ENCODE results near the gene SKP1. TPM values are rescaled to one million over a fixed set of nuclear protein-coding genes. Genes with fewer than 3 reads are reported as not detected.

The SKP1 gene
- total RNA-seq, 1 donor from 2014 or later, result 333 TPM

DNA sequence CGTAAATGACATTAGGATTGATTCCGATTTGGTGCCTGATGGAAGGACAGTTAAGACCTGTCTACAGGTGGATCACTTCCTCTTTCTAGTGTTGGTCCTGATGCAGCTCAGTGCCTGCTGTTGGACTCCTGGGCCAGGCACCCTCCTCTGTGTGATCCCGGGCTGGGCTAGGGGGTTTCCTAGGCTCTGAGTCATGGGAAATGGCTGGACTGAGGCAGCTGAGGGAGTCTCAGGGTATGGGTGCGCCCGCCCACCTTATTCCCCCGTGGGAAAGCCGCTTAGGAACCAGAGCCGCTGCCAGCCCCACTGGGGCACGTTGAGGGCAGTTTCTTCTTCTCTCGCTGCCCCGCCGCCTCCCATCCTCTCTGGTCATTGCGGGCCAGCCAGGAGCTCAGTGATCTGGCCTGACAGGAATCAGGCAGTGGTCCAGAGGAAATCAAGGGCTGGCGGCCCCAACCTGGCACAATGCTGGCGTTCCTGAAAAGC lies 49.3 kb downstream of the SKP1 start:
- Mint-ChIP-seq H3K4me1 (ENCODE audit: unreplicated experiment) (peaks cover 35% of the 10 kb centered on the region), H3K4me3 (ENCODE audit: unreplicated experiment) (no peak overlapping the region), H3K27ac (ENCODE audit: unreplicated experiment) (no peak overlapping the region), H3K36me3 (ENCODE audit: unreplicated experiment) (peaks cover 3% of the 10 kb centered on the region), H3K27me3 (ENCODE audit: unreplicated experiment) (no peaks in the 10 kb centered on the region), H3K9me3 (ENCODE audit: unreplicated experiment) (no peaks in the 10 kb centered on the region)
- TF ChIP-seq, protein P1, sequence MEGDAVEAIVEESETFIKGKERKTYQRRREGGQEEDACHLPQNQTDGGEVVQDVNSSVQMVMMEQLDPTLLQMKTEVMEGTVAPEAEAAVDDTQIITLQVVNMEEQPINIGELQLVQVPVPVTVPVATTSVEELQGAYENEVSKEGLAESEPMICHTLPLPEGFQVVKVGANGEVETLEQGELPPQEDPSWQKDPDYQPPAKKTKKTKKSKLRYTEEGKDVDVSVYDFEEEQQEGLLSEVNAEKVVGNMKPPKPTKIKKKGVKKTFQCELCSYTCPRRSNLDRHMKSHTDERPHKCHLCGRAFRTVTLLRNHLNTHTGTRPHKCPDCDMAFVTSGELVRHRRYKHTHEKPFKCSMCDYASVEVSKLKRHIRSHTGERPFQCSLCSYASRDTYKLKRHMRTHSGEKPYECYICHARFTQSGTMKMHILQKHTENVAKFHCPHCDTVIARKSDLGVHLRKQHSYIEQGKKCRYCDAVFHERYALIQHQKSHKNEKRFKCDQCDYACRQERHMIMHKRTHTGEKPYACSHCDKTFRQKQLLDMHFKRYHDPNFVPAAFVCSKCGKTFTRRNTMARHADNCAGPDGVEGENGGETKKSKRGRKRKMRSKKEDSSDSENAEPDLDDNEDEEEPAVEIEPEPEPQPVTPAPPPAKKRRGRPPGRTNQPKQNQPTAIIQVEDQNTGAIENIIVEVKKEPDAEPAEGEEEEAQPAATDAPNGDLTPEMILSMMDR (IDR thresholded peaks at IDR 0.05), result no peak
- DNase-seq (ENCODE audit: extremely low spot score, unreplicated experiment), result no peak

DNA sequence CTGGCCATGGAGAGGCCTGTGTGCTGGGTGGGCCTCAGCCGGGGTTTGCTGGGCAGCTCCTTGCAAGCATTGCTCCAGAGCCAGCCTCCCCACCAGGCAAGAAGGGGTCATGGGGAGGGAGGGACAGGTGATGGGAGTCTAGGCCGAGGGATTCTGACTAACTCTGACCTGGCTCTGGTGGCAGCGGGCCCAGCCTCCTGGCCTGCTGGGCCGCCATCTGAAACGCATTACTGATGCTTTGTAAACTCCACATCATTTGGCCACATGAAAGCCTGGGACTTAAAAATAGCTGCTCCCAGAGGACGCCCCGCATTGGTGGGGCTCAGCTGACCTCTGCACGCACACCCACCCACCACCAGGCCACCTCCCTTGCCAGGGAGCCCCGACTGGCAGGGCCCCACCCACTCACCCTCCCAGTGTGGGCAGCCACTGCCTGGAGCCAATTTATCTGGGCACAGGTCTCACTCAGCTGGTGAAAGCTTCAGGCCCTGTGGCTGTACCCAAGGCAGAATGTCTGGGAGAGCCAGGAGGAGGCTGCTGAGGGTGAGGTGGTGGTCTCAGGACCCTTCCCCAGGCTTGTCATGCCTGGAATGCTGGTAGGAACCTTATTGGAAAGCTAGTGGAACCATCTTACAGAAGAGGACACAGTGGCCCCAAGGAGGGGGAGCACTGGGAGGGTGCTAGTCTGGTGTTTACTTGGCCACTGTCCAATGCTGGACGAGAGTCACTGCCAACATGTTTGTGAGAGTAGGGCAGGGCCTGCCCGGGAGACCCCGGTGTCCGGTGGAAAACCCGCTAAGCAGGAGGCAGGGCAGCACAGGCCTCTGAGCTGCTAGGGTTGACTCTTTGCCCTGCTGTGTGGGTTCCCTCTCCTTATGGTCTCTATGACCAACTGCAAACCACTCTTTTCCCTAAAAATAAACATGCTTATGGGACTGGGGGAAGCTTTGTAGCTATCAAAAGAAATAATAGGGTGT lies 51.4 kb downstream of the SKP1 start:
- Mint-ChIP-seq H3K4me3 (ENCODE audit: unreplicated experiment) (no peak overlapping the region), H3K27me3 (ENCODE audit: unreplicated experiment) (no peaks in the 10 kb centered on the region), H3K9me3 (ENCODE audit: unreplicated experiment) (no peaks in the 10 kb centered on the region), H3K4me1 (ENCODE audit: unreplicated experiment) (peaks cover 35% of the 10 kb centered on the region), H3K27ac (ENCODE audit: unreplicated experiment) (peak overlapping the region; percentile 87), H3K36me3 (ENCODE audit: unreplicated experiment) (no peaks in the 10 kb centered on the region)
- peak; percentile 90 for DNase-seq (ENCODE audit: extremely low spot score, unreplicated experiment)
- TF ChIP-seq, protein P1 (IDR thresholded peaks at IDR 0.05), result no peak

DNA sequence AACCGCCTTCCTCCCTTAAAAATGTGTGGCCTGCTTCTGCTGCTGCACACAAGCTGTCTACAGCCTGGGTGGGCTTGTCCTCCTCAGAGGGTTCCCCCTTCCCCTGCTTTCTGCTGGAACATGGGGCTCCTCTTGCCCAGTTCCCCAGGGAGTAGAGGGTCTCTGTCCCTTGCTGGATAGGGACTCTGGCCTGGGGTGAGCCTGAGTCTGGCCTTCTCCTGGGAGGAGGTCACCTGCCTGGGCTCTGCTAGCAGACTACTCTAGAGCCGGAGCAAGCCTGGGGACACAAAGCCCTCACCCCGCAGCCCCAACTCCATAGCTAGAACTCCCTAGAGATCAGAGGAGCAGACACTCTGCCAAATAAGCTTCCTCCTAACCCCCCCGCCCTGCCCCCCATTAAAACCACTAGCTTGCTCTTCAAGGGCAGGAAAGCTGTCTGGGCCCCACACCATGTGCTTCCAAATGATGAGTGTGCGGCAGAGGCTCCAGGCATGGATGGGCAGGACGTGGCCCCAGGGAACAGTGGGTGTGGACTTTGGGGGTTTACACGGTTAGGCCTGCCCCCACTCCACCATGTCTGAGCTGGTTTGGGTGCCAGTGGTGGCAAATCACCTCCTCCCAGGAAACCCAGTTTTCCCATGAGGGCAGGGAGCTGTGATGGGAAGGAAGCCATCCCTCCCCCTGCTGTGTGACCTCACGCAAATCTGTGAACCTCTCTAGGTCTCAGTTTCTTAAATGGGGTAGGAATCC lies 52.3 kb downstream of the SKP1 start:
- Mint-ChIP-seq H3K4me3 (ENCODE audit: unreplicated experiment) (no peak overlapping the region), H3K4me1 (ENCODE audit: unreplicated experiment) (peaks cover 35% of the 10 kb centered on the region), H3K27ac (ENCODE audit: unreplicated experiment) (peak overlapping the region; percentile 87), H3K36me3 (ENCODE audit: unreplicated experiment) (no peaks in the 10 kb centered on the region), H3K9me3 (ENCODE audit: unreplicated experiment) (no peaks in the 10 kb centered on the region), H3K27me3 (ENCODE audit: unreplicated experiment) (no peaks in the 10 kb centered on the region)
- no peak for DNase-seq (ENCODE audit: extremely low spot score, unreplicated experiment)
- TF ChIP-seq, protein P1 (IDR thresholded peaks at IDR 0.05), result no peak

DNA sequence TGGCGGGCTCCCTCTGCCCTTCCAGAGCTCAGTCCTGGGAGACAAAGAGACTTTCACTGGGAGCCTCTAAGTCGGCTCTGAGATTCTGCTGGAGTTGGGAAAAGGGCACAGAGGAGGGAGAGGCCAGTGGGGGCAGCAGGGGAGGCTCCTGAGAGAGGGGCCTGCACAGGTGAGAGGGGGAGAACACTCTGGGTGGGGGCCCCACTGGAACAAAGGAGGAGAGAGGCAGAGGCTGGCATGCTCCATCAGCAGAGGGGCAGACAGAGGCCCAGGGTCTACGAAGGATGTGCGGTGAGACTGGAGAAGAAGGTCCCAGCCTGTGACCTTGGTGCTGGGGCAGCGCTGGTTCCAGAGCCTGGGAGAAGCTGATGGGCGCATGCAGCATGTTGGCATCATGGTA lies 53.4 kb downstream of the SKP1 start:
- H3K4me1 Mint-ChIP-seq (ENCODE audit: unreplicated experiment), result peaks cover 34% of the 10 kb centered on the region
- H3K27ac Mint-ChIP-seq (ENCODE audit: unreplicated experiment), result no peak overlapping the region
- no peaks in the 10 kb centered on the region for H3K9me3 Mint-ChIP-seq (ENCODE audit: unreplicated experiment)
- TF ChIP-seq, protein P1 (IDR thresholded peaks at IDR 0.05), result no peak
- no peak overlapping the region for H3K4me3 Mint-ChIP-seq (ENCODE audit: unreplicated experiment)
- DNase-seq (ENCODE audit: extremely low spot score, unreplicated experiment), result no peak
- peaks cover 2% of the 10 kb centered on the region for H3K27me3 Mint-ChIP-seq (ENCODE audit: unreplicated experiment)
- H3K36me3 Mint-ChIP-seq (ENCODE audit: unreplicated experiment), result no peaks in the 10 kb centered on the region

DNA sequence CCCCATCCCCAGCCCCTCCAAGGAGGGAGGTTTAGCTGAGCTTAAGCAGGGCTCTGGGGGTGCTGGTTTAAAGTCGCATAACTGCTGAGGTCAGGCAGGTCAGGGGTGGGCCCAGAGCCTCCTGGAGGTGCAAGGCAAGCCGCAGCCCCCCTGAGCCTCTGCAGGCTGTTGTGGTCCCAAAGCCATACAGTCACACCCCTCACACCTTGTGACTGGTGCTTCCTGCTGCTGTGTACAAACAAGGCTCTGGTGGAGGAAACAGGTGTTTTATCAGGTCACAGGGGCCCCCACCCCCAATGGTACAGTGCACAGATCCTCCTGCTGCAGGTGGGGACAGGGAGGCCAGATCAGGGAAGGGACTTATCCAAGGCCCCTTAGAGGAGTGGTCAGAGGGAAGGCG lies 54.2 kb downstream of the SKP1 start:
- H3K4me3 Mint-ChIP-seq (ENCODE audit: unreplicated experiment), result no peak overlapping the region
- peaks cover 2% of the 10 kb centered on the region for H3K27me3 Mint-ChIP-seq (ENCODE audit: unreplicated experiment)
- no peaks in the 10 kb centered on the region for H3K9me3 Mint-ChIP-seq (ENCODE audit: unreplicated experiment)
- peaks cover 26% of the 10 kb centered on the region for H3K4me1 Mint-ChIP-seq (ENCODE audit: unreplicated experiment)
- TF ChIP-seq, protein P1 (IDR thresholded peaks at IDR 0.05), result no peak
- no peak for DNase-seq (ENCODE audit: extremely low spot score, unreplicated experiment)
- no peaks in the 10 kb centered on the region for H3K36me3 Mint-ChIP-seq (ENCODE audit: unreplicated experiment)
- H3K27ac Mint-ChIP-seq (ENCODE audit: unreplicated experiment), result no peak overlapping the region
